IMR-90 (cell line): Measurements from ENCODE around the gene HAND2. TPM values are rescaled to one million over a fixed set of nuclear protein-coding genes. Genes with fewer than 3 reads are reported as not detected.

Experiments used
- ATAC-seq: fragments of 200-7000 bp; cut with Tn5 transposase; 2 replicates; pipeline ENCODE4 v1.9.1; 2020; ENCODE audit warnings: low read depth, mild to moderate bottlenecking, moderate library complexity
- BruUV-seq: library from RNA; stranded (reverse); fragments of 400-500 nt; replicated peaks from 2 replicates; lab custom pipeline; 2021; lab: Mats Ljungman, UMichigan
- CTCF ChIA-PET: fragments of 300-600 bp; formaldehyde crosslinking; extraction: SDS; loops from one replicate; lab custom pipeline; 2021; ENCODE audit warnings: antibody characterized with exemption; lab: Yijun Ruan, JAX
- POLR2A ChIA-PET: fragments of 300-600 bp; sonication (Branson Sonifier 250); formaldehyde crosslinking; loops from one replicate; lab custom pipeline; 2022; ENCODE audit warnings: antibody characterized with exemption; ENCODE audit not compliant: unreplicated experiment; lab: Charles Lee
- DNase-seq: peaks from one replicate; pipeline ENCODE4 v3.0.0; 2013
- H2AFZ ChIP-seq: replicated peaks from 2 replicates; pipeline ENCODE3; 2013; ENCODE audit warnings: low read length, mild to moderate bottlenecking; ENCODE audit not compliant: poor library complexity
- H2AK5ac ChIP-seq: 2 replicates; pipeline ENCODE4 v1.6.1; 2013; ENCODE audit warnings: low read depth, low read length, inconsistent platforms
- H2AK9ac ChIP-seq: replicated peaks from 2 replicates; pipeline ENCODE3; 2013; ENCODE audit warnings: mild to moderate bottlenecking, low read depth, low read length, moderate library complexity; ENCODE audit not compliant: poor library complexity
- H2BK120ac ChIP-seq: 2 replicates; pipeline ENCODE4 v1.6.1; 2013; ENCODE audit warnings: low read depth, low read length, inconsistent platforms
- H2BK15ac ChIP-seq: 3 replicates; pipeline ENCODE4 v1.6.1; 2013; ENCODE audit warnings: low read depth, low read length, inconsistent platforms
- H2BK20ac ChIP-seq: 2 replicates; pipeline ENCODE4 v1.6.1; 2013; ENCODE audit warnings: low read depth, mild to moderate bottlenecking, inconsistent platforms, low read length, moderate library complexity
- H2BK5ac ChIP-seq: 2 replicates; pipeline ENCODE4 v1.6.1; 2013; ENCODE audit warnings: mild to moderate bottlenecking, low read depth, low read length, inconsistent platforms; ENCODE audit not compliant: poor library complexity, severe bottlenecking
- H3K14ac ChIP-seq: replicated peaks from 2 replicates; pipeline ENCODE4 v1.6.1; 2013; ENCODE audit warnings: low read depth, low read length, inconsistent platforms
- H3K18ac ChIP-seq: 2 replicates; pipeline ENCODE4 v1.6.1; 2013; ENCODE audit warnings: low read depth, low read length, control low read depth
- H3K23ac ChIP-seq: 2 replicates; pipeline ENCODE4 v1.6.1; 2013; ENCODE audit warnings: low read depth, low read length, inconsistent platforms
- H3K27ac ChIP-seq: 2 replicates; pipeline ENCODE4 v1.5.1; 2013; ENCODE audit warnings: mild to moderate bottlenecking, control low read depth, low read length; ENCODE audit not compliant: insufficient read depth
- H3K27me3 ChIP-seq: 2 replicates; pipeline ENCODE4 v1.6.1; 2013; ENCODE audit warnings: low read length; ENCODE audit not compliant: control insufficient read depth, insufficient read depth
- H3K36me3 ChIP-seq: 2 replicates; pipeline ENCODE4 v1.6.1; 2013; ENCODE audit warnings: low read length, mixed read lengths; ENCODE audit not compliant: control insufficient read depth, insufficient read depth
- H3K4ac ChIP-seq: 2 replicates; pipeline ENCODE4 v1.6.1; 2013; ENCODE audit warnings: low read depth, low read length, inconsistent platforms
- H3K4me1 ChIP-seq: 2 replicates; pipeline ENCODE4 v1.6.1; 2013; ENCODE audit warnings: low read length, mixed read lengths; ENCODE audit not compliant: control insufficient read depth, insufficient read depth
- H3K4me2 ChIP-seq: 2 replicates; pipeline ENCODE4 v1.6.1; 2013; ENCODE audit warnings: low read depth, mild to moderate bottlenecking, control low read depth, low read length, moderate library complexity
- H3K4me3 ChIP-seq: 2 replicates; pipeline ENCODE4 v1.5.1; 2013; ENCODE audit warnings: low read depth, mild to moderate bottlenecking, control low read depth, low read length, moderate library complexity; ENCODE audit not compliant: insufficient read depth
- H3K56ac ChIP-seq: 2 replicates; pipeline ENCODE4 v1.6.1; 2013; ENCODE audit warnings: low read length, inconsistent platforms; ENCODE audit not compliant: insufficient read depth; ENCODE audit errors: extremely low read depth
- H3K79me1 ChIP-seq, 2 experiments: 2 replicates each; pipeline ENCODE4 v1.6.1; 2013; ENCODE audit warnings: low read length in 2 of 2, inconsistent platforms in 1 of 2, low read depth in 1 of 2
- H3K9ac ChIP-seq: 2 replicates; pipeline ENCODE4 v1.6.1; 2013; ENCODE audit warnings: low read depth, low read length, control low read depth
- H3K9me1 ChIP-seq: 2 replicates; pipeline ENCODE4 v1.6.1; 2013; ENCODE audit warnings: low read length, inconsistent platforms; ENCODE audit not compliant: insufficient read depth
- H3K9me3 ChIP-seq: 2 replicates; pipeline ENCODE4 v1.6.1; 2013; ENCODE audit warnings: low read length; ENCODE audit not compliant: control insufficient read depth, insufficient read depth
- H4K20me1 ChIP-seq: 2 replicates; pipeline ENCODE4 v1.6.1; 2013; ENCODE audit warnings: low read length, inconsistent platforms; ENCODE audit not compliant: insufficient read depth
- H4K5ac ChIP-seq: 2 replicates; pipeline ENCODE4 v1.6.1; 2013; ENCODE audit warnings: mild to moderate bottlenecking, low read depth, low read length, control low read depth
- H4K8ac ChIP-seq, 2 experiments: 2 replicates each; pipeline ENCODE4 v1.6.1; 2013; ENCODE audit warnings: low read depth in 2 of 2, low read length in 2 of 2, control low read depth in 1 of 2, inconsistent platforms in 1 of 2
- H4K91ac ChIP-seq: 2 replicates; pipeline ENCODE4 v1.6.1; 2013; ENCODE audit warnings: low read depth, low read length, inconsistent platforms; ENCODE audit not compliant: insufficient read depth
- BHLHE40 ChIP-seq: fragments of 150-350 bp; IDR thresholded peaks from 2 replicates; pipeline ENCODE4 v1.6.1; 2016; ENCODE audit warnings: mild to moderate bottlenecking, low read depth, low read length
- CEBPB ChIP-seq: IDR thresholded peaks from 2 replicates; pipeline ENCODE4 v1.6.1; 2012; ENCODE audit warnings: low read depth, low read length, improper control_type of control experiment
- MAZ ChIP-seq: IDR thresholded peaks from 2 replicates; pipeline ENCODE4 v1.6.1; 2012; ENCODE audit warnings: low read depth, mild to moderate bottlenecking, low read length, improper control_type of control experiment, moderate library complexity, borderline replicate concordance
- POLR2A ChIP-seq: IDR thresholded peaks from 2 replicates; pipeline ENCODE4 v1.6.1; 2012; ENCODE audit warnings: mild to moderate bottlenecking, low read depth, low read length
- RCOR1 ChIP-seq: IDR thresholded peaks from 2 replicates; pipeline ENCODE4 v1.6.1; 2012; ENCODE audit warnings: mild to moderate bottlenecking, low read length, improper control_type of control experiment; ENCODE audit not compliant: insufficient replicate concordance
- WGBS, 2 experiments: methylation state at CpG; one replicate each; pipeline versions ENCODE4 v1.1.5 to v1.1.7; 2013; ENCODE audit warnings: missing lambda C conversion rate in 2 of 2; ENCODE audit not compliant: insufficient read length in 1 of 2; ENCODE audit errors: extremely low coverage in 2 of 2; 5-methylcytosine and 5-hydroxymethylcytosine counted together
- dilution Hi-C: fragments of 300-500 bp; cut with HindIII; formaldehyde crosslinking; loops from one replicate; pipeline ENCODE4 v1.14.3; 2018; ENCODE audit warnings: low sequenced_read_pairs; ENCODE audit not compliant: unreplicated experiment
- in situ Hi-C: fragments of 300-500 bp; cut with MboI; formaldehyde crosslinking; loops from 3 replicates; pipeline ENCODE4 v1.14.3; 2019; ENCODE audit warnings: low sequenced_read_pairs, inconsistent platforms, mixed read lengths
- intact Hi-C: fragments of 100-400 bp; cut with micrococcal nuclease; formaldehyde crosslinking; loops from 2 replicates; pipeline ENCODE4 v1.10.0; 2022
- polyA plus RNA-seq, 3 experiments: library from polyadenylated mRNA; depleted of rRNA; stranded (reverse); fragments of >200 nt; gene quantifications; 2 replicates each; pipeline ENCODE4 v1.2.3, GENCODE V29; 2012; ENCODE audit warnings: low replicate concordance in 1 of 3
- total RNA-seq: library from RNA; depleted of rRNA; stranded (reverse); fragments of >200 nt; gene quantifications from 2 replicates; pipeline ENCODE4 v1.2.3, GENCODE V29; 2012
- TF ChIP-seq, protein P1 (sequence below): conservative IDR thresholded peaks from 2 replicates; pipeline ENCODE4 v1.5.1; 2012; ENCODE audit warnings: mild to moderate bottlenecking, low read depth, low read length, improper control_type of control experiment
- TF ChIP-seq, protein P2 (sequence below): fragments of 150-350 bp; IDR thresholded peaks from 2 replicates; pipeline ENCODE4 v1.6.1; 2017; ENCODE audit warnings: mild to moderate bottlenecking, antibody characterized with exemption, low read length, low read depth

HAND2 gene
- total and polyA plus RNA-seq, 2 of the 4 experiments (the other 2 are of a cell fraction) = 0.36 to 0.97 TPM

DNA sequence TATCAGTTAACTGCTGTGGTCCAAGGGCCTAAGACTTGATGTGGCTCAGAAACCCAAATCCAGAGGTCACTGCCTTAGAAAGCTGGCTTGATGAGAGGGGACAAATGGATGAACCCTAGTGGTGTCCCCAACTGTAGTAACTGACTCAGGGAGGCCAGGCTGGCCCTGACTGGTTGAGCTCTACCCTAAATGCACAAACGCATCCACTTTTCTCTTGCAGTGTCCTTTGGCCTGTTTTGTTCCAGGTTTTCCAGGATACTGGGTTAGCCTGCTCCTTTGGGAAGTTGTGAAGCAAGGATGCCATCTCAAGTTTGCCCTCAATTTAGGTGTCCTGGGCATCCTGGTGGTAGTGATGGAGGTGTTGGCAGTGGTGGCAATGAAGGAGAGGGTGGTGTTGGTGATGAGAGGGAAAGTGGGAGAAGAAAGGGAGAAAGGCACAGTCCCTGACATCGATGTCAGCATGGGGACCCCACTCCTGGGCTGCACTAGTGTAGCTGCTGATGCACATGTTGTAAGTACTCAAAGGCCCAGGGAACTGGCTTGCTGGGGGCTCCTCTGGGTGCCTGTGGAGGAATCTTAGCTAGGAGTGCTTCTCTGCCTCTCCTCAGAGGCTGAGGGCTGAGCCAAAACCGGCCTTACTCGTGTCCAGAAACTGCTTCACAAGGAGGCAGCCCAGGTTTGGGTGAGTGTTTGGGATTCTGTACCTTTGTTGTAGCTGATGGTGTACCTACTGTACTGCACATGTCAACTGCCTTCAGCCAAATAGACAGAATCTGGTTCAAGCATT, 2.9 kb upstream of the HAND2 start:
- Histone ChIP-seq H2AK9ac (no peak overlapping the region), H3K4me3 (no peak overlapping the region), H3K14ac (no peak overlapping the region), H3K27me3 (peaks cover 91% of the 10 kb centered on the region), H2BK15ac (no peak overlapping the region), H3K4me1 (no peaks in the 10 kb centered on the region), H3K23ac (no peak overlapping the region), H2BK5ac (no peak overlapping the region), H2AFZ (no peak overlapping the region), H3K9me1 (0 out of 2 replicates have a peak, but pooled peaks cover 3% of the 10 kb centered on the region), H4K8ac (no peak overlapping the region), H2BK20ac (no peak overlapping the region), H4K5ac (no peak overlapping the region), H2BK120ac (no peak overlapping the region), H2AK5ac (no peak overlapping the region), H3K18ac (no peak overlapping the region), H3K4me2 (no peak overlapping the region), H4K20me1 (no peaks in the 10 kb centered on the region), H3K79me1 (no peaks in the 10 kb centered on the region), H4K91ac (no peak overlapping the region), H3K27ac (no peak overlapping the region), H3K9ac (no peak overlapping the region), H3K56ac (no peak overlapping the region), H3K4ac (no peak overlapping the region), H3K9me3 (peaks cover 21% of the 10 kb centered on the region; the same call in 1 of the 2 replicates), H3K36me3 (no peaks in the 10 kb centered on the region)
- intact Hi-C loops = loop anchor here (10.0 kb wide), 1 partner anchor 292 kb away; no protein-coding TSS in a partner anchor
- dilution Hi-C loops = no loop called here
- ChIA-PET CTCF (no interaction called here), POLR2A (no interaction called here)
- BruUV-seq = no TSS peak
- WGBS, 2 experiments = no CpG with 5 or more reads among the region's 4 CpGs
- no peak for DNase-seq
- no peak for ATAC-seq
- in situ Hi-C loops = no loop called here
- TF ChIP-seq, protein P1, sequence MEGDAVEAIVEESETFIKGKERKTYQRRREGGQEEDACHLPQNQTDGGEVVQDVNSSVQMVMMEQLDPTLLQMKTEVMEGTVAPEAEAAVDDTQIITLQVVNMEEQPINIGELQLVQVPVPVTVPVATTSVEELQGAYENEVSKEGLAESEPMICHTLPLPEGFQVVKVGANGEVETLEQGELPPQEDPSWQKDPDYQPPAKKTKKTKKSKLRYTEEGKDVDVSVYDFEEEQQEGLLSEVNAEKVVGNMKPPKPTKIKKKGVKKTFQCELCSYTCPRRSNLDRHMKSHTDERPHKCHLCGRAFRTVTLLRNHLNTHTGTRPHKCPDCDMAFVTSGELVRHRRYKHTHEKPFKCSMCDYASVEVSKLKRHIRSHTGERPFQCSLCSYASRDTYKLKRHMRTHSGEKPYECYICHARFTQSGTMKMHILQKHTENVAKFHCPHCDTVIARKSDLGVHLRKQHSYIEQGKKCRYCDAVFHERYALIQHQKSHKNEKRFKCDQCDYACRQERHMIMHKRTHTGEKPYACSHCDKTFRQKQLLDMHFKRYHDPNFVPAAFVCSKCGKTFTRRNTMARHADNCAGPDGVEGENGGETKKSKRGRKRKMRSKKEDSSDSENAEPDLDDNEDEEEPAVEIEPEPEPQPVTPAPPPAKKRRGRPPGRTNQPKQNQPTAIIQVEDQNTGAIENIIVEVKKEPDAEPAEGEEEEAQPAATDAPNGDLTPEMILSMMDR = no peak
- TF ChIP-seq MAZ (no peak), POLR2A (no peak), CEBPB (no peak), BHLHE40 (no peak), RCOR1 (no peak)
- TF ChIP-seq, protein P2, sequence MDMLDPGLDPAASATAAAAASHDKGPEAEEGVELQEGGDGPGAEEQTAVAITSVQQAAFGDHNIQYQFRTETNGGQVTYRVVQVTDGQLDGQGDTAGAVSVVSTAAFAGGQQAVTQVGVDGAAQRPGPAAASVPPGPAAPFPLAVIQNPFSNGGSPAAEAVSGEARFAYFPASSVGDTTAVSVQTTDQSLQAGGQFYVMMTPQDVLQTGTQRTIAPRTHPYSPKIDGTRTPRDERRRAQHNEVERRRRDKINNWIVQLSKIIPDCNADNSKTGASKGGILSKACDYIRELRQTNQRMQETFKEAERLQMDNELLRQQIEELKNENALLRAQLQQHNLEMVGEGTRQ = no peak
